ENCODE data around the gene GSTO1.

DNA sequence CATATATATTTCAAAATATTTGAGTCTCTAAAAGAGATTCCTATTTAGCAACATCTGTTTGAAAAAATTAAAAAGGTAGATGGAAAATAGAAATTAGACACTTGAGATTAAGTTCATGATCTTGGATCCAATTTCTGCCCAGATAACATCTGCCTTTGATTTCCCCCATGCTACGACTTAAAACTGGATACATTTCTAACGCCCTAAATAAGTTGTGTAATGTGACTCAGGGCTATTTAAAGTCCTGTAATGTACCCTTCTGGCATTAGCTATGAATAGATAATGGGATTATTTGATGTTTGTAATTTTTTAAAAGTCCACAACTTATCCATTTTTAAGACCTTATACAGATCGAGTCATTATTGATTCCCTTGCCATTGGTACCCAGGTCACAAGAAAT is 46.0 kb upstream of the GSTO1 start:
- TF ChIP-seq, protein P1, sequence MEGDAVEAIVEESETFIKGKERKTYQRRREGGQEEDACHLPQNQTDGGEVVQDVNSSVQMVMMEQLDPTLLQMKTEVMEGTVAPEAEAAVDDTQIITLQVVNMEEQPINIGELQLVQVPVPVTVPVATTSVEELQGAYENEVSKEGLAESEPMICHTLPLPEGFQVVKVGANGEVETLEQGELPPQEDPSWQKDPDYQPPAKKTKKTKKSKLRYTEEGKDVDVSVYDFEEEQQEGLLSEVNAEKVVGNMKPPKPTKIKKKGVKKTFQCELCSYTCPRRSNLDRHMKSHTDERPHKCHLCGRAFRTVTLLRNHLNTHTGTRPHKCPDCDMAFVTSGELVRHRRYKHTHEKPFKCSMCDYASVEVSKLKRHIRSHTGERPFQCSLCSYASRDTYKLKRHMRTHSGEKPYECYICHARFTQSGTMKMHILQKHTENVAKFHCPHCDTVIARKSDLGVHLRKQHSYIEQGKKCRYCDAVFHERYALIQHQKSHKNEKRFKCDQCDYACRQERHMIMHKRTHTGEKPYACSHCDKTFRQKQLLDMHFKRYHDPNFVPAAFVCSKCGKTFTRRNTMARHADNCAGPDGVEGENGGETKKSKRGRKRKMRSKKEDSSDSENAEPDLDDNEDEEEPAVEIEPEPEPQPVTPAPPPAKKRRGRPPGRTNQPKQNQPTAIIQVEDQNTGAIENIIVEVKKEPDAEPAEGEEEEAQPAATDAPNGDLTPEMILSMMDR (IDR thresholded peaks at IDR 0.05; ENCODE audit: low read depth, low read length) = no peak
- TF ChIP-seq EZH2phosphoT487 (IDR thresholded peaks at IDR 0.05; ENCODE audit: low read depth) = no peak

All from OCI-LY3 (cell line).